GM23338 (cell line): ENCODE measurements around the gene ITSN2. TPM values are rescaled to one million over a fixed set of nuclear protein-coding genes. Genes with fewer than 3 reads are reported as not detected.

Experiments
- ATAC-seq: fragments of 200-7000 bp; cut with Tn5 transposase; 3 replicates; pipeline ENCODE4 v1.9.1; 2020
- DNase-seq: peaks from one replicate; pipeline ENCODE4 v3.0.0-alpha.2; 2015; ENCODE audit warnings: low spot score
- H2AFZ ChIP-seq: fragments of 200-600 bp; sonication (generic); 2 replicates; pipeline ENCODE4 v1.8.0; 2016; ENCODE audit warnings: antibody characterized with exemption, mild to moderate bottlenecking, moderate library complexity
- H3F3A ChIP-seq: fragments of 200-600 bp; sonication (generic); replicated peaks from 2 replicates; pipeline ENCODE4 v1.8.0; 2017; ENCODE audit warnings: antibody characterized with exemption, mixed run types, low read depth
- H3K27ac ChIP-seq: fragments of 200-600 bp; sonication (generic); 2 replicates; pipeline ENCODE4 v1.6.1; 2016; ENCODE audit warnings: low read depth
- H3K27me3 ChIP-seq: fragments of 200-600 bp; sonication (generic); 2 replicates; pipeline ENCODE4 v1.8.0; 2016; ENCODE audit warnings: mild to moderate bottlenecking, mixed run types, moderate library complexity; ENCODE audit not compliant: insufficient read depth
- H3K36me3 ChIP-seq: fragments of 200-600 bp; sonication (generic); 2 replicates; pipeline ENCODE4 v1.8.0; 2016; ENCODE audit warnings: mild to moderate bottlenecking; ENCODE audit not compliant: insufficient read depth
- H3K4me1 ChIP-seq: fragments of 200-600 bp; sonication (generic); 2 replicates; pipeline ENCODE4 v1.8.0; 2016; ENCODE audit warnings: mild to moderate bottlenecking, moderate library complexity; ENCODE audit not compliant: insufficient read depth
- H3K4me2 ChIP-seq: fragments of 200-600 bp; sonication (generic); 2 replicates; pipeline ENCODE4 v1.7.1; 2017; ENCODE audit warnings: mixed run types
- H3K4me3 ChIP-seq: fragments of 200-600 bp; sonication (generic); 2 replicates; pipeline ENCODE4 v1.6.1; 2016; ENCODE audit warnings: mixed run types
- H3K79me2 ChIP-seq: fragments of 200-600 bp; sonication (generic); replicated peaks from 2 replicates; pipeline ENCODE4 v1.8.0; 2017; ENCODE audit warnings: mild to moderate bottlenecking; ENCODE audit not compliant: insufficient read depth
- H3K9me2 ChIP-seq: fragments of 200-600 bp; sonication (generic); 2 replicates; pipeline ENCODE4 v1.8.0; 2017; ENCODE audit not compliant: insufficient read depth
- H4K20me1 ChIP-seq: fragments of 200-600 bp; sonication (generic); replicated peaks from 2 replicates; pipeline ENCODE4 v1.8.0; 2017; ENCODE audit warnings: mild to moderate bottlenecking; ENCODE audit not compliant: insufficient read depth
- H3K27ac Mint-ChIP-seq: 2 replicates; pipeline ENCODE4 v1.8.0; 2020; ENCODE audit warnings: inconsistent platforms, mild to moderate bottlenecking, moderate library complexity, mixed read lengths
- H3K27me3 Mint-ChIP-seq: 3 replicates; pipeline ENCODE4 v1.8.0; 2022; ENCODE audit warnings: low read depth, mild to moderate bottlenecking, moderate library complexity, mixed read lengths, inconsistent platforms; ENCODE audit not compliant: insufficient read depth, poor library complexity
- H3K36me3 Mint-ChIP-seq: 3 replicates; pipeline ENCODE4 v1.8.0; 2021; ENCODE audit warnings: low read depth, mild to moderate bottlenecking, inconsistent platforms, moderate library complexity, mixed read lengths
- H3K4me1 Mint-ChIP-seq: 3 replicates; pipeline ENCODE4 v1.8.0; 2020; ENCODE audit warnings: mild to moderate bottlenecking, inconsistent platforms, mixed read lengths
- H3K4me3 Mint-ChIP-seq: 3 replicates; pipeline ENCODE4 v1.8.0; 2021; ENCODE audit warnings: moderate library complexity, mild to moderate bottlenecking, inconsistent platforms, mixed read lengths
- H3K9me3 Mint-ChIP-seq: 3 replicates; pipeline ENCODE4 v1.8.0; 2020; ENCODE audit warnings: moderate library complexity, mild to moderate bottlenecking, inconsistent platforms, mixed read lengths
- EZH2 ChIP-seq: fragments of 200-600 bp; sonication (generic); IDR thresholded peaks from one replicate; pipeline ENCODE4 v1.8.0; 2017; ENCODE audit warnings: antibody characterized with exemption, mild to moderate bottlenecking, low read depth; ENCODE audit not compliant: unreplicated experiment
- EZH2phosphoT487 ChIP-seq: fragments of 200-600 bp; sonication (generic); IDR thresholded peaks from one replicate; pipeline ENCODE4 v1.8.1; 2018; ENCODE audit warnings: antibody characterized with exemption; ENCODE audit not compliant: unreplicated experiment
- JUNB ChIP-seq: IDR thresholded peaks from one replicate; pipeline ENCODE4 v1.6.1; 2016; ENCODE audit warnings: antibody characterized with exemption; ENCODE audit not compliant: unreplicated experiment
- NANOG ChIP-seq: IDR thresholded peaks from 2 replicates; pipeline ENCODE4 v1.6.1; 2016; ENCODE audit warnings: antibody characterized with exemption, borderline replicate concordance
- POLR2AphosphoS5 ChIP-seq: IDR thresholded peaks from 2 replicates; pipeline ENCODE4 v1.6.1; 2016; ENCODE audit warnings: antibody characterized with exemption, low read depth
- STAT1 ChIP-seq: IDR thresholded peaks from one replicate; pipeline ENCODE4 v1.6.1; 2016; ENCODE audit warnings: antibody characterized with exemption; ENCODE audit not compliant: unreplicated experiment
- ZNF114 ChIP-seq: fragments of 250-450 bp; sonication (Bioruptor Pico); IDR thresholded peaks from 2 replicates; pipeline ENCODE4 v1.5.0; 2020; ENCODE audit warnings: mild to moderate bottlenecking, moderate library complexity
- polyA plus RNA-seq: library from polyadenylated mRNA; unstranded; fragments of >200 nt; fragmentation: Nextera tagmentation; extraction: Ambion mirVana; gene quantifications from 2 replicates; pipeline ENCODE4 v1.2.1, GENCODE V29; 2016
- total RNA-seq: library from RNA; depleted of rRNA; stranded (reverse); fragments of >200 nt; shearing (Covaris generic); gene quantifications from 2 replicates; pipeline ENCODE4 v1.2.3, GENCODE V29; 2014
- TF ChIP-seq, protein P1 (sequence below), 2 experiments: fragments of 200-600 bp in 1 of 2; sonication (generic) in 1 of 2; conservative IDR thresholded peaks; 2 replicates each; pipeline versions ENCODE4 v1.5.1 to v1.6.1; 2016 to 2017; ENCODE audit warnings: antibody characterized with exemption in 2 of 2, low read depth in 2 of 2, mild to moderate bottlenecking in 2 of 2, moderate library complexity in 1 of 2
- TF ChIP-seq, protein P2 (sequence below): fragments of 250-450 bp; sonication (Bioruptor Pico); IDR thresholded peaks from 2 replicates; pipeline ENCODE4 v1.5.0; 2020; ENCODE audit warnings: mild to moderate bottlenecking, moderate library complexity
- TF ChIP-seq, protein P3 (sequence below): IDR thresholded peaks from one replicate; pipeline ENCODE4 v1.6.1; 2018; ENCODE audit warnings: antibody characterized with exemption; ENCODE audit not compliant: unreplicated experiment

Gene ITSN2
- total and polyA plus RNA-seq, 2 experiments from 2014 or later = 17.1 to 17.8 TPM

DNA sequence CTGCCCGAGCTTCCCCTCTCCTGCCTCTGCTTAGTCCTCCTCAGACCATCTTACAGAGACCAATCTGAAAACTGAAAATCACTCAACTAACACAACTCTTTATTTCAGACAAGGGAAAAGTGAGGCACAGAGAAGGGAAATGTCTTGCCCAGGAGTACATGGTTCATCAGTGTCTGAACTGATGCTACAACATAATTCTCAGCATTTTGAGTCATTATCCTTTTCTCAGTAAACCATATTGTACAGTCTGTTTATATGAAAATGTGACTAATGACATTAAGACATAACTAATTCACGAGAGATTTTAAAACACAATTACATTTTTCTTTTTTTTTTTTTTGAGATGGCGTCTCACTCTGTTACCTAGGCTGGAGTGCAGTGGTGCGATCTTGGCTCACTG is 62.7 kb downstream of the ITSN2 start:
- H3K4me3 ChIP-seq = no peak overlapping the region
- ATAC-seq = no peak
- no peaks in the 10 kb centered on the region for H3K79me2 ChIP-seq
- no peaks in the 10 kb centered on the region for H3F3A ChIP-seq
- Mint-ChIP-seq H3K9me3 (no peaks in the 10 kb centered on the region), H3K4me3 (no peak overlapping the region), H3K36me3 (peaks cover 26% of the 10 kb centered on the region; the same call in 2 of the 3 replicates), H3K27ac (no peak overlapping the region), H3K4me1 (no peaks in the 10 kb centered on the region), H3K27me3 (no peaks in the 10 kb centered on the region)
- H3K36me3 ChIP-seq = peaks cover 11% of the 10 kb centered on the region; the same call in 1 of the 2 replicates
- TF ChIP-seq, protein P1, sequence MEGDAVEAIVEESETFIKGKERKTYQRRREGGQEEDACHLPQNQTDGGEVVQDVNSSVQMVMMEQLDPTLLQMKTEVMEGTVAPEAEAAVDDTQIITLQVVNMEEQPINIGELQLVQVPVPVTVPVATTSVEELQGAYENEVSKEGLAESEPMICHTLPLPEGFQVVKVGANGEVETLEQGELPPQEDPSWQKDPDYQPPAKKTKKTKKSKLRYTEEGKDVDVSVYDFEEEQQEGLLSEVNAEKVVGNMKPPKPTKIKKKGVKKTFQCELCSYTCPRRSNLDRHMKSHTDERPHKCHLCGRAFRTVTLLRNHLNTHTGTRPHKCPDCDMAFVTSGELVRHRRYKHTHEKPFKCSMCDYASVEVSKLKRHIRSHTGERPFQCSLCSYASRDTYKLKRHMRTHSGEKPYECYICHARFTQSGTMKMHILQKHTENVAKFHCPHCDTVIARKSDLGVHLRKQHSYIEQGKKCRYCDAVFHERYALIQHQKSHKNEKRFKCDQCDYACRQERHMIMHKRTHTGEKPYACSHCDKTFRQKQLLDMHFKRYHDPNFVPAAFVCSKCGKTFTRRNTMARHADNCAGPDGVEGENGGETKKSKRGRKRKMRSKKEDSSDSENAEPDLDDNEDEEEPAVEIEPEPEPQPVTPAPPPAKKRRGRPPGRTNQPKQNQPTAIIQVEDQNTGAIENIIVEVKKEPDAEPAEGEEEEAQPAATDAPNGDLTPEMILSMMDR (conservative IDR thresholded peaks at IDR 0.05; ENCODE audit: low read depth in 2 of 2) = no peak
- no peak for TF ChIP-seq JUNB
- no peak for TF ChIP-seq NANOG
- TF ChIP-seq, protein P2, sequence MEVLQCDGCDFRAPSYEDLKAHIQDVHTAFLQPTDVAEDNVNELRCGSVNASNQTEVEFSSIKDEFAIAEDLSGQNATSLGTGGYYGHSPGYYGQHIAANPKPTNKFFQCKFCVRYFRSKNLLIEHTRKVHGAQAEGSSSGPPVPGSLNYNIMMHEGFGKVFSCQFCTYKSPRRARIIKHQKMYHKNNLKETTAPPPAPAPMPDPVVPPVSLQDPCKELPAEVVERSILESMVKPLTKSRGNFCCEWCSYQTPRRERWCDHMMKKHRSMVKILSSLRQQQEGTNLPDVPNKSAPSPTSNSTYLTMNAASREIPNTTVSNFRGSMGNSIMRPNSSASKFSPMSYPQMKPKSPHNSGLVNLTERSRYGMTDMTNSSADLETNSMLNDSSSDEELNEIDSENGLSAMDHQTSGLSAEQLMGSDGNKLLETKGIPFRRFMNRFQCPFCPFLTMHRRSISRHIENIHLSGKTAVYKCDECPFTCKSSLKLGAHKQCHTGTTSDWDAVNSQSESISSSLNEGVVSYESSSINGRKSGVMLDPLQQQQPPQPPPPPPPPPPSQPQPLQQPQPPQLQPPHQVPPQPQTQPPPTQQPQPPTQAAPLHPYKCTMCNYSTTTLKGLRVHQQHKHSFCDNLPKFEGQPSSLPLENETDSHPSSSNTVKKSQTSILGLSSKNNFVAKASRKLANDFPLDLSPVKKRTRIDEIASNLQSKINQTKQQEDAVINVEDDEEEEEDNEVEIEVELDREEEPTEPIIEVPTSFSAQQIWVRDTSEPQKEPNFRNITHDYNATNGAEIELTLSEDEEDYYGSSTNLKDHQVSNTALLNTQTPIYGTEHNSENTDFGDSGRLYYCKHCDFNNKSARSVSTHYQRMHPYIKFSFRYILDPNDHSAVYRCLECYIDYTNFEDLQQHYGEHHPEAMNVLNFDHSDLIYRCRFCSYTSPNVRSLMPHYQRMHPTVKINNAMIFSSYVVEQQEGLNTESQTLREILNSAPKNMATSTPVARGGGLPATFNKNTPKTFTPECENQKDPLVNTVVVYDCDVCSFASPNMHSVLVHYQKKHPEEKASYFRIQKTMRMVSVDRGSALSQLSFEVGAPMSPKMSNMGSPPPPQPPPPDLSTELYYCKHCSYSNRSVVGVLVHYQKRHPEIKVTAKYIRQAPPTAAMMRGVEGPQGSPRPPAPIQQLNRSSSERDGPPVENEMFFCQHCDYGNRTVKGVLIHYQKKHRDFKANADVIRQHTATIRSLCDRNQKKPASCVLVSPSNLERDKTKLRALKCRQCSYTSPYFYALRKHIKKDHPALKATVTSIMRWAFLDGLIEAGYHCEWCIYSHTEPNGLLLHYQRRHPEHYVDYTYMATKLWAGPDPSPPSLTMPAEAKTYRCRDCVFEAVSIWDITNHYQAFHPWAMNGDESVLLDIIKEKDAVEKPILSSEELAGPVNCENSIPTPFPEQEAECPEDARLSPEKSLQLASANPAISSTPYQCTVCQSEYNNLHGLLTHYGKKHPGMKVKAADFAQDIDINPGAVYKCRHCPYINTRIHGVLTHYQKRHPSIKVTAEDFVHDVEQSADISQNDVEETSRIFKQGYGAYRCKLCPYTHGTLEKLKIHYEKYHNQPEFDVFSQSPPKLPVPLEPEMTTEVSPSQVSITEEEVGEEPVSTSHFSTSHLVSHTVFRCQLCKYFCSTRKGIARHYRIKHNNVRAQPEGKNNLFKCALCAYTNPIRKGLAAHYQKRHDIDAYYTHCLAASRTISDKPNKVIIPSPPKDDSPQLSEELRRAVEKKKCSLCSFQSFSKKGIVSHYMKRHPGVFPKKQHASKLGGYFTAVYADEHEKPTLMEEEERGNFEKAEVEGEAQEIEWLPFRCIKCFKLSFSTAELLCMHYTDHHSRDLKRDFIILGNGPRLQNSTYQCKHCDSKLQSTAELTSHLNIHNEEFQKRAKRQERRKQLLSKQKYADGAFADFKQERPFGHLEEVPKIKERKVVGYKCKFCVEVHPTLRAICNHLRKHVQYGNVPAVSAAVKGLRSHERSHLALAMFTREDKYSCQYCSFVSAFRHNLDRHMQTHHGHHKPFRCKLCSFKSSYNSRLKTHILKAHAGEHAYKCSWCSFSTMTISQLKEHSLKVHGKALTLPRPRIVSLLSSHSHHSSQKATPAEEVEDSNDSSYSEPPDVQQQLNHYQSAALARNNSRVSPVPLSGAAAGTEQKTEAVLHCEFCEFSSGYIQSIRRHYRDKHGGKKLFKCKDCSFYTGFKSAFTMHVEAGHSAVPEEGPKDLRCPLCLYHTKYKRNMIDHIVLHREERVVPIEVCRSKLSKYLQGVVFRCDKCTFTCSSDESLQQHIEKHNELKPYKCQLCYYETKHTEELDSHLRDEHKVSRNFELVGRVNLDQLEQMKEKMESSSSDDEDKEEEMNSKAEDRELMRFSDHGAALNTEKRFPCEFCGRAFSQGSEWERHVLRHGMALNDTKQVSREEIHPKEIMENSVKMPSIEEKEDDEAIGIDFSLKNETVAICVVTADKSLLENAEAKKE = no peak
- no peak for TF ChIP-seq ZNF114 (CRISPR knock-in tag)
- no peak for TF ChIP-seq STAT1
- TF ChIP-seq EZH2phosphoT487 = no peak
- no peak for TF ChIP-seq POLR2AphosphoS5
- no peak for TF ChIP-seq EZH2
- TF ChIP-seq, protein P3, sequence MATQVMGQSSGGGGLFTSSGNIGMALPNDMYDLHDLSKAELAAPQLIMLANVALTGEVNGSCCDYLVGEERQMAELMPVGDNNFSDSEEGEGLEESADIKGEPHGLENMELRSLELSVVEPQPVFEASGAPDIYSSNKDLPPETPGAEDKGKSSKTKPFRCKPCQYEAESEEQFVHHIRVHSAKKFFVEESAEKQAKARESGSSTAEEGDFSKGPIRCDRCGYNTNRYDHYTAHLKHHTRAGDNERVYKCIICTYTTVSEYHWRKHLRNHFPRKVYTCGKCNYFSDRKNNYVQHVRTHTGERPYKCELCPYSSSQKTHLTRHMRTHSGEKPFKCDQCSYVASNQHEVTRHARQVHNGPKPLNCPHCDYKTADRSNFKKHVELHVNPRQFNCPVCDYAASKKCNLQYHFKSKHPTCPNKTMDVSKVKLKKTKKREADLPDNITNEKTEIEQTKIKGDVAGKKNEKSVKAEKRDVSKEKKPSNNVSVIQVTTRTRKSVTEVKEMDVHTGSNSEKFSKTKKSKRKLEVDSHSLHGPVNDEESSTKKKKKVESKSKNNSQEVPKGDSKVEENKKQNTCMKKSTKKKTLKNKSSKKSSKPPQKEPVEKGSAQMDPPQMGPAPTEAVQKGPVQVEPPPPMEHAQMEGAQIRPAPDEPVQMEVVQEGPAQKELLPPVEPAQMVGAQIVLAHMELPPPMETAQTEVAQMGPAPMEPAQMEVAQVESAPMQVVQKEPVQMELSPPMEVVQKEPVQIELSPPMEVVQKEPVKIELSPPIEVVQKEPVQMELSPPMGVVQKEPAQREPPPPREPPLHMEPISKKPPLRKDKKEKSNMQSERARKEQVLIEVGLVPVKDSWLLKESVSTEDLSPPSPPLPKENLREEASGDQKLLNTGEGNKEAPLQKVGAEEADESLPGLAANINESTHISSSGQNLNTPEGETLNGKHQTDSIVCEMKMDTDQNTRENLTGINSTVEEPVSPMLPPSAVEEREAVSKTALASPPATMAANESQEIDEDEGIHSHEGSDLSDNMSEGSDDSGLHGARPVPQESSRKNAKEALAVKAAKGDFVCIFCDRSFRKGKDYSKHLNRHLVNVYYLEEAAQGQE = no peak
- no peak overlapping the region for H3K27ac ChIP-seq
- no peaks in the 10 kb centered on the region for H3K27me3 ChIP-seq
- H4K20me1 ChIP-seq = no peaks in the 10 kb centered on the region
- H2AFZ ChIP-seq = no peak overlapping the region
- H3K4me2 ChIP-seq = no peak overlapping the region
- no peaks in the 10 kb centered on the region for H3K9me2 ChIP-seq
- no peak for DNase-seq
- no peaks in the 10 kb centered on the region for H3K4me1 ChIP-seq
